AG09319 (cell line): ENCODE measurements around the gene NDST3.
A peak's percentile ranks its signal among the peaks of the same experiment; 100 is the strongest.

Experiments used
- DNase-seq: peaks from one replicate; pipeline ENCODE4 v3.0.0-alpha.2; 2010; ENCODE audit warnings: low read depth; ENCODE audit errors: extremely low read depth
- TF ChIP-seq, protein P1 (sequence below): IDR thresholded peaks from 2 replicates; pipeline ENCODE4 v1.5.1; 2011; ENCODE audit warnings: low read depth, mild to moderate bottlenecking, inconsistent platforms, low read length, moderate library complexity

Gene NDST3

DNA sequence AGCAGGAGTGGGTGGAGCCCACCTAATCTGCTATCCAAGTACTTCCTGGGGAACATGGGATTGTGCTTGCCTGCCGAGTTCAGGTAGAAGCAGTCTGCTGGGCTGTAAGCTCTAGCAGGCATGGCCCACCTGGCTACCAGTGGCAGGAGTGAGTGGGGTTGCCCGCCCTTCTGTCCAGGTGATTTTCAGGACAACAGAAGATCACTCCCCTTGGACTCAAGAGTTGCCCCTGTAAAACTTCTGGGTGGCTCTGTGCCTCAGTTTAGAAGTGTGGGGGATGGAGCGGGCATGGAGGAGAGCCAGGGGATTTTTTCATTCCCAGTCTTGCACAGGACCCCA lies 43.5 kb downstream of the NDST3 start:
- TF ChIP-seq, protein P1, sequence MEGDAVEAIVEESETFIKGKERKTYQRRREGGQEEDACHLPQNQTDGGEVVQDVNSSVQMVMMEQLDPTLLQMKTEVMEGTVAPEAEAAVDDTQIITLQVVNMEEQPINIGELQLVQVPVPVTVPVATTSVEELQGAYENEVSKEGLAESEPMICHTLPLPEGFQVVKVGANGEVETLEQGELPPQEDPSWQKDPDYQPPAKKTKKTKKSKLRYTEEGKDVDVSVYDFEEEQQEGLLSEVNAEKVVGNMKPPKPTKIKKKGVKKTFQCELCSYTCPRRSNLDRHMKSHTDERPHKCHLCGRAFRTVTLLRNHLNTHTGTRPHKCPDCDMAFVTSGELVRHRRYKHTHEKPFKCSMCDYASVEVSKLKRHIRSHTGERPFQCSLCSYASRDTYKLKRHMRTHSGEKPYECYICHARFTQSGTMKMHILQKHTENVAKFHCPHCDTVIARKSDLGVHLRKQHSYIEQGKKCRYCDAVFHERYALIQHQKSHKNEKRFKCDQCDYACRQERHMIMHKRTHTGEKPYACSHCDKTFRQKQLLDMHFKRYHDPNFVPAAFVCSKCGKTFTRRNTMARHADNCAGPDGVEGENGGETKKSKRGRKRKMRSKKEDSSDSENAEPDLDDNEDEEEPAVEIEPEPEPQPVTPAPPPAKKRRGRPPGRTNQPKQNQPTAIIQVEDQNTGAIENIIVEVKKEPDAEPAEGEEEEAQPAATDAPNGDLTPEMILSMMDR, result no peak

DNA sequence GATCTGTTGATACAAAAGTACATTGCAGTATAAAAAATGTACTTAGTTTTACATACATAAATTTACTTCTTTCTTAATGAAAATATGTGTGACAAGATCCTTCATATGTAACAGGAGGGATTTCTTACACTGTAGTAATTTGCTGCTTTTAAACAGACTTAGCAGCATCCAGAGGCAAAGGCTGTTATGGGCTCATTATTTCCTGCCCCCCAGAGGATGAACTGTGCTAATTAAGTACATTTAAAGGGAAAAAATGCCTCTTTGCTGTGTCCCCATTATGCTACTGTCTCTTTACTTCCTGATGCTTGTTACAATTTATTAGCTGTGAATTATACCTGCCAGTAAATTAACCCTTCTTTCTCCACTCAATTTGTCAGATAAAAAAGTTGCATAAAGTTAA lies 47.1 kb downstream of the NDST3 start:
- TF ChIP-seq, protein P1, result no peak
- no peak for DNase-seq

More for the DNA sequence above, 43.5 kb downstream of the NDST3 start:
- DNase-seq, result no peak

DNA sequence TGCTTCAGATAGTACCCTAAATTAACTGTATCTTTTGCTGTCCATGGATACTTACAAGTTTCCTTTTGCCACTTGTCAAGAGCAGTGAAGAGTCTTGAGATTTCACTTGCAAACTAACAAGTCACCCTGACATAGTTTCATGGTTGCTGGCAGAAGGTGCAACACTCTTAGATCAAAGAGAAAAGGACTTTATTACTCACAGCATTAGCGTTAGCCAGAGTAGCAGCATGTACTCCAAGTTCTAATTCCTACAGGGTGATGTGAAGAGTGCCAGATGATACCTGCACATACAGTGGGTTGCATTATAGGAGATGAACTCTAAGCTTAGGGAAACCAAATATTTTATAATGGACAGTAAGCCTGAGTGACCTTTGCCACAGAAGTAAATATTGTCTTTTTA lies 47.9 kb downstream of the NDST3 start:
- no peak for DNase-seq
- TF ChIP-seq, protein P1, result no peak

DNA sequence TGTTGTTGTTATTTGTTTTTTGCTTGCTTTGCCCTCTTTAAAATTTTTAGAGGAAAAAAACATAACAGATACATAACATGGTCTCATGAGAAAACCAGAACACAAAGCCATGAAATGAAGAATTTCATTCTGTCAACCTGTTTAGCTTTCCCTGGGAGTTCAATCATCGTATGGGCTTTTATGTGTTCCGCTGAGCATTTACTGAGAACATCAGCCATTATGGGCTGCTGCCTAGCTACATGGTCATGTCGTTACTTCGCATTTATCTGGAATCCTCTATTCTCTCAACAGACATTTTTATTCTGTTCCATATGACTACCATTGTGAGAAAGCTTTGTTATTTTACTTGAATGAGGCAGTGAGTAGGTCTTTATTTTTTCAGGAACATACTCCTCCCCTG lies 51.4 kb downstream of the NDST3 start:
- TF ChIP-seq, protein P1, result no peak
- no peak for DNase-seq

DNA sequence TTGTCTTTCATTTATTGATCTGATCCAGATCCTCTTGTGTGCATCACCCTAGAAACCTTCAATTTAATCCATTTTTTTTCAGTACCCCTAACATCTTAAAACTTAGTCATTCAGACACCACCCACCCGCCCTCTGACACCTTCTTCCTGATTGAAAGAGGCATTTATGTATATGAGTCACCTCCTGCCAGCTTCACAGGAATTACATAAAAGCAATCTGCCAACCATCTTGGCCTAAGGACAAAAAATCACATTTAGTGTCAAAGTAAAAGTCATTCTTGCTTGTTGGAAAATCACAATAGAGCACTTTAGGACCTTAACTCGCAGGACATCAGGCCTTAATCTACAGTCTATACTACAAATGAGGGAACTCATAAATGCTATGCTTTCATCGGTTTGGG lies 52.1 kb downstream of the NDST3 start:
- peak; percentile 10 for DNase-seq
- TF ChIP-seq, protein P1, result no peak

DNA sequence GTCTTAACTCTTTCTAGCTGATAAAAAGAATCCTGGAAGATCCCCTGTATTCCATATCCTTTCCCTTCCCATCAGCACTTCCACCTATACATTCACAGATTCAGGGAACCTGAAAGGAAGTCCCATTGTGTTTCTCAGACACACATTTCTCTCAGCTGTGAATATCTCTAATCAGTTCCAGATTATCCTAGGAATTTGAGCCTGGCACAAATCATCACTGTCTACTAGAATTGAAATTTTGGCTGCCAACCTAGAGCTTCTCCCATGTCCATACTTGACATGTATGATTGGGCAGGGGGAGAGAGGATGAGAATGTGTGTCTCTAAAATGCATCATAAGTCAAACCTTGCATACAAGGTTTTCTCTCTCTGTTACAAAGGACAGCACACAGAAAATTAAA lies 53.1 kb downstream of the NDST3 start:
- DNase-seq, result no peak
- TF ChIP-seq, protein P1, result no peak

DNA sequence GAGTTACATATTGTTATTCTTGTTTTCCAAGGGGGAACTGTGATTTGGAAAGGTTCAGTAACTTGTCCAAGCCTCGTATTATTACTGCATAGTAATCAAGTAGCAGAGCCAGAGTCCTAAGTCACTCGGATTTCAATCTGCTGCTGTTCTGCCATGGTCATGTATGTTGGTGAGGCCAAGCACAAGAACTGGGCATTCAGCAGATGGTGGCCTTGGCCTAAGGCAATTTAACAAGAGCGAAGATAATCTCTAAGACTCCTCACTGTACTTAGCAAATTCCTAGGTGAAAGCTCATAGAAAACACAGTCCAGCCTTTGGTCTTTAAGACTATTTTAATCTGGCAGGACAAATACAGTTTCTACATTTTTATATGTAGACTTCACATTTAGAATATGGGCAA lies 64.8 kb downstream of the NDST3 start:
- TF ChIP-seq, protein P1, result no peak
- no peak for DNase-seq

DNA sequence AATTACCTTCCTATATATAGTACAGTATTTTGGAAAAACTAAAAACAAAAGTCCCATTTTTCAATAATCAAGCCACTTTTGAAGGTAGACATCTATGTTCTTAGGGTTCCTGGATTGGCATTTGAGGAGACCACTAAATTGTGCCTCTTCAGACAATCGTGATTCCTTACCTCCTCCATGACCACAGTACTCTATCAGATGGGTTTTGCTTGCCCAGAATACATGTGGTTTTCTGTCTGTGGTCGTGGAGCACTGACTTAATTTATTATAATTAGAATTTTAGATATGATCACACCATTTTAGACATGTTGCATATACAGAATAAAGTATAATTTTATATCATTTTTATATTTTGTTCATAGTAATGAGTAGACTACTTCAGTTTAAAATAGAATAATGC lies 67.9 kb downstream of the NDST3 start:
- no peak for DNase-seq
- TF ChIP-seq, protein P1, result no peak
